ENCODE results near the gene RNF130. TPM values are rescaled to one million over a fixed set of nuclear protein-coding genes. Genes with fewer than 3 reads are reported as not detected.

RNF130 gene
- total RNA-seq, 1 donor from 2014 or later: 43.4 TPM

Small RNA genes lying within 50 kb of the gene (microRNA-seq; reads per million reads assigned to microRNA genes)
- gene MIR340 (ENCODE audit: borderline number of aligned reads): 132 reads per million, percentile 60 among the genes with 10 or more reads in this experiment

Other genes starting within 250 kb of the RNF130 start
- 13.4 to 20.0 TPM (median 16.4 TPM) in 3 replicates for gene MRNIP, start 212.9 kb downstream of the RNF130 start, total RNA-seq
- 107 to 130 TPM (median 118 TPM) in 3 replicates for gene TBC1D9B, start 163.9 kb downstream of the RNF130 start, total RNA-seq
- not detected in 3 replicates for gene RASGEF1C, start 137.5 kb upstream of the RNF130 start, total RNA-seq
- gene MAPK9, start 220.3 kb upstream of the RNF130 start, total RNA-seq: 31.1 to 34.8 TPM (median 34.6 TPM) in 3 replicates

Data from chondrocyte (in vitro differentiated cells).